K562 (cell line): ENCODE results near the gene EPHX1. TPM values are rescaled to one million over a fixed set of nuclear protein-coding genes. Genes with fewer than 3 reads are reported as not detected.

Experiments used
- C11orf30 ChIP-seq: fragments of 450-650 bp; IDR thresholded peaks from 2 replicates; pipeline ENCODE4 v1.6.1; 2016; ENCODE audit warnings: low read depth, mild to moderate bottlenecking
- CEBPG ChIP-seq, 3 experiments: fragments of 200-800 bp in 1 of 3; sonication (Bioruptor generic) in 1 of 3; sonication (generic) in 1 of 3; formaldehyde crosslinking in 1 of 3; IDR thresholded peaks in 2 of 3; conservative IDR thresholded peaks in 1 of 3; 2 replicates each; pipeline versions ENCODE4 v1.6.1 to v1.8.0; 2016 to 2022; ENCODE audit warnings: missing compliant biosample characterization in 2 of 3, missing genetic modification characterization in 2 of 3, mild to moderate bottlenecking in 1 of 3, missing genetic modification reagents in 1 of 3
- ETV5 ChIP-seq: sonication (generic); formaldehyde crosslinking; IDR thresholded peaks from 2 replicates; pipeline ENCODE4 v1.4.0; 2020; ENCODE audit warnings: low read depth, mild to moderate bottlenecking, missing genetic modification reagents
- MCM3 ChIP-seq: fragments of 450-650 bp; IDR thresholded peaks from 2 replicates; pipeline ENCODE4 v1.6.1; 2016
- PHF8 ChIP-seq: fragments of 200-600 bp; sonication (generic); IDR thresholded peaks from 2 replicates; pipeline ENCODE4 v1.6.1; 2012; ENCODE audit warnings: mixed run types, mild to moderate bottlenecking, inconsistent platforms, low read length, moderate library complexity, borderline replicate concordance
- TAF15 ChIP-seq: fragments of 200-400 bp; formaldehyde crosslinking; IDR thresholded peaks from 2 replicates; pipeline ENCODE4 v1.6.1; 2017; ENCODE audit warnings: mild to moderate bottlenecking, low read depth, low read length, moderate library complexity
- ZBTB7A ChIP-seq: IDR thresholded peaks from 2 replicates; pipeline ENCODE4 v1.6.1; 2011; ENCODE audit warnings: low read depth, mild to moderate bottlenecking, low read length, moderate library complexity, borderline replicate concordance; ENCODE audit not compliant: control insufficient read depth
- ZNF12 ChIP-seq: sonication (generic); formaldehyde crosslinking; IDR thresholded peaks from 2 replicates; pipeline ENCODE4 v1.4.0; 2020; ENCODE audit warnings: mild to moderate bottlenecking, missing genetic modification reagents
- ZNF24 ChIP-seq: fragments of 450-650 bp; IDR thresholded peaks from 2 replicates; pipeline ENCODE4 v1.6.1; 2016
- ZNF41 ChIP-seq: fragments of 250-450 bp; sonication (Bioruptor Pico); conservative IDR thresholded peaks from 2 replicates; pipeline ENCODE4 v1.4.0; 2020; ENCODE audit warnings: mild to moderate bottlenecking
- ZNF696 ChIP-seq: fragments of 250-450 bp; sonication (Bioruptor Pico); conservative IDR thresholded peaks from 2 replicates; pipeline ENCODE4 v1.4.0; 2020; ENCODE audit warnings: mild to moderate bottlenecking, moderate library complexity
- ZSCAN29 ChIP-seq: fragments of 450-650 bp; IDR thresholded peaks from 2 replicates; pipeline ENCODE4 v1.6.1; 2017
- polyA plus RNA-seq, 8 experiments: library from polyadenylated mRNA; depleted of rRNA in 4 of 8; stranded (reverse) in 5 of 8; unstranded in 3 of 8; fragments of >200 nt; fragmentation: Nextera tagmentation in 2 of 8; fragmentation: Illumina TruSeq in 1 of 8; extraction: Ambion mirVana in 2 of 8; extraction: Trizol in 1 of 8; gene quantifications; 2 replicates each; pipeline versions ENCODE4 v1.2.1 to v1.2.3, GENCODE V29; 2011 to 2014; ENCODE audit warnings: inconsistent platforms in 1 of 8, missing spikeins in 1 of 8
- total RNA-seq, 7 experiments: library from RNA; depleted of rRNA in 6 of 7; stranded (reverse); fragments of >200 nt in 6 of 7; fragmentation: Illumina TruSeq in 2 of 7; extraction: Trizol in 2 of 7; gene quantifications; 2 replicates each; pipeline versions ENCODE4 v1.2.1 to v1.2.3, GENCODE V29; 2011 to 2021; ENCODE audit warnings: low replicate concordance in 1 of 7
- TF ChIP-seq, protein P1 (sequence below): fragments of 150-350 bp; IDR thresholded peaks from 2 replicates; pipeline ENCODE4 v1.6.1; 2014; ENCODE audit warnings: low read depth, mild to moderate bottlenecking, low read length, borderline replicate concordance
- TF ChIP-seq, protein P2 (sequence below): fragments of 250-450 bp; sonication (Bioruptor Pico); IDR thresholded peaks from 2 replicates; pipeline ENCODE4 v1.8.0; 2021; ENCODE audit warnings: borderline replicate concordance, mild to moderate bottlenecking, moderate library complexity; ENCODE audit not compliant: poor library complexity, severe bottlenecking
- TF ChIP-seq, protein P3 (sequence below): sonication (generic); formaldehyde crosslinking; IDR thresholded peaks from 2 replicates; pipeline ENCODE4 v1.8.1; 2022; ENCODE audit warnings: missing genetic modification reagents

EPHX1 gene
- total and polyA plus RNA-seq, 9 of the 15 experiments (the other 6 are each of a cell fraction or from before 2014, with no cell fraction given) = 0.21 to 27.0 (median 6.7) TPM

DNA sequence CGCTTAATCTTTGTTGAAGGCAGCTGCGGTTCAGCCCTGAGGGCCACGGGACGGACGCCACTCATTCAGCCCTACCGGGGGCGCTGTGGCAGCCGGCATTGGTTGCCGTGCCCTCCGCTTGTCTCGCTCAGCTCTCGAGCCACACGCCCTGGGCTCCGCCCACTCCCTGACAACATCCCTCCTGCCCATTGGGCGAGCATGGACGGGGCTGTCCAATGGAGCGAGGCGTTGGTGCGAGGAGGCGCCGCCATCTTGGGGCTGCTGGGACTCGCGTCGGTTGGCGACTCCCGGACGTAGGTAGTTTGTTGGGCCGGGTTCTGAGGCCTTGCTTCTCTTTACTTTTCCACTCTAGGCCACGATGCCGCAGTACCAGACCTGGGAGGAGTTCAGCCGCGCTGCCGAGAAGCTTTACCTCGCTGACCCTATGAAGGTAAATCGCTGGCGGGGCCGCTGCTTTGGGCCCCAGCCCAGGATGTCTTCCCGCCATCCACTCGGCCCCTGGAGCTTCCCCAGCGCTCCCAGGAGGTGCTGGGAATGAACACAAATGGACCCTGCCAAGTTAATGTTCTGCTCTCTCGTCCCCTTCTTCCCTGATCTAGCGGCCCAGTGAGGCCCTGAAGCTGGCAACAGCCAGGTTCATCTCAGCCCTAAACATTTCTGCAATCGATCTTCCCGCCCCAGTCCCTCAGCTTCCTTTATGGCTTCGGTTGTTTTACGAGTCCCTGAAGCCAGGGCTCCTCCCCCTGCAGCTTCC is 32.2 kb upstream of the EPHX1 start, which contains the start of gene SRP9 (continued):
- TF ChIP-seq, protein P1, sequence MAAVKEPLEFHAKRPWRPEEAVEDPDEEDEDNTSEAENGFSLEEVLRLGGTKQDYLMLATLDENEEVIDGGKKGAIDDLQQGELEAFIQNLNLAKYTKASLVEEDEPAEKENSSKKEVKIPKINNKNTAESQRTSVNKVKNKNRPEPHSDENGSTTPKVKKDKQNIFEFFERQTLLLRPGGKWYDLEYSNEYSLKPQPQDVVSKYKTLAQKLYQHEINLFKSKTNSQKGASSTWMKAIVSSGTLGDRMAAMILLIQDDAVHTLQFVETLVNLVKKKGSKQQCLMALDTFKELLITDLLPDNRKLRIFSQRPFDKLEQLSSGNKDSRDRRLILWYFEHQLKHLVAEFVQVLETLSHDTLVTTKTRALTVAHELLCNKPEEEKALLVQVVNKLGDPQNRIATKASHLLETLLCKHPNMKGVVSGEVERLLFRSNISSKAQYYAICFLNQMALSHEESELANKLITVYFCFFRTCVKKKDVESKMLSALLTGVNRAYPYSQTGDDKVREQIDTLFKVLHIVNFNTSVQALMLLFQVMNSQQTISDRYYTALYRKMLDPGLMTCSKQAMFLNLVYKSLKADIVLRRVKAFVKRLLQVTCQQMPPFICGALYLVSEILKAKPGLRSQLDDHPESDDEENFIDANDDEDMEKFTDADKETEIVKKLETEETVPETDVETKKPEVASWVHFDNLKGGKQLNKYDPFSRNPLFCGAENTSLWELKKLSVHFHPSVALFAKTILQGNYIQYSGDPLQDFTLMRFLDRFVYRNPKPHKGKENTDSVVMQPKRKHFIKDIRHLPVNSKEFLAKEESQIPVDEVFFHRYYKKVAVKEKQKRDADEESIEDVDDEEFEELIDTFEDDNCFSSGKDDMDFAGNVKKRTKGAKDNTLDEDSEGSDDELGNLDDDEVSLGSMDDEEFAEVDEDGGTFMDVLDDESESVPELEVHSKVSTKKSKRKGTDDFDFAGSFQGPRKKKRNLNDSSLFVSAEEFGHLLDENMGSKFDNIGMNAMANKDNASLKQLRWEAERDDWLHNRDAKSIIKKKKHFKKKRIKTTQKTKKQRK = no peak
- TF ChIP-seq TAF15 (no peak), ZBTB7A (no peak), MCM3 (no peak), ETV5 (CRISPR knock-in tag) (no peak; the same call in 1 of the 2 replicates), PHF8 (peak; percentile 83), ZNF12 (CRISPR knock-in tag) (peak; percentile 73), ZNF41 (CRISPR knock-in tag) (0 out of 2 replicates have a peak, but pooled peaks have one; percentile 49), CEBPG (CRISPR knock-in tag; IDR thresholded peaks at IDR 0.05) (0 out of 2 replicates have a peak, but pooled peaks have one; percentile 41), CEBPG (tag; conservative IDR thresholded peaks at IDR 0.05 in 1 of 2, IDR thresholded peaks at IDR 0.05 in 1 of 2) (no peak), C11orf30 (peak; percentile 95), ZSCAN29 (no peak), ZNF696 (no peak), ZNF24 (peak; percentile 51)
- TF ChIP-seq, protein P2, sequence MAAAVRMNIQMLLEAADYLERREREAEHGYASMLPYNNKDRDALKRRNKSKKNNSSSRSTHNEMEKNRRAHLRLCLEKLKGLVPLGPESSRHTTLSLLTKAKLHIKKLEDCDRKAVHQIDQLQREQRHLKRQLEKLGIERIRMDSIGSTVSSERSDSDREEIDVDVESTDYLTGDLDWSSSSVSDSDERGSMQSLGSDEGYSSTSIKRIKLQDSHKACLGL = no peak
- TF ChIP-seq, protein P3, sequence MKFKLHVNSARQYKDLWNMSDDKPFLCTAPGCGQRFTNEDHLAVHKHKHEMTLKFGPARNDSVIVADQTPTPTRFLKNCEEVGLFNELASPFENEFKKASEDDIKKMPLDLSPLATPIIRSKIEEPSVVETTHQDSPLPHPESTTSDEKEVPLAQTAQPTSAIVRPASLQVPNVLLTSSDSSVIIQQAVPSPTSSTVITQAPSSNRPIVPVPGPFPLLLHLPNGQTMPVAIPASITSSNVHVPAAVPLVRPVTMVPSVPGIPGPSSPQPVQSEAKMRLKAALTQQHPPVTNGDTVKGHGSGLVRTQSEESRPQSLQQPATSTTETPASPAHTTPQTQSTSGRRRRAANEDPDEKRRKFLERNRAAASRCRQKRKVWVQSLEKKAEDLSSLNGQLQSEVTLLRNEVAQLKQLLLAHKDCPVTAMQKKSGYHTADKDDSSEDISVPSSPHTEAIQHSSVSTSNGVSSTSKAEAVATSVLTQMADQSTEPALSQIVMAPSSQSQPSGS (CRISPR knock-in tag) = no peak
